ENCODE data around the gene ANP32A.
"Not testable (repeated sequence)": the region's sequence is repeated elsewhere in the genome, so short reads cannot be mapped to it uniquely, and the experiment has no call there.

ANP32A gene

DNA sequence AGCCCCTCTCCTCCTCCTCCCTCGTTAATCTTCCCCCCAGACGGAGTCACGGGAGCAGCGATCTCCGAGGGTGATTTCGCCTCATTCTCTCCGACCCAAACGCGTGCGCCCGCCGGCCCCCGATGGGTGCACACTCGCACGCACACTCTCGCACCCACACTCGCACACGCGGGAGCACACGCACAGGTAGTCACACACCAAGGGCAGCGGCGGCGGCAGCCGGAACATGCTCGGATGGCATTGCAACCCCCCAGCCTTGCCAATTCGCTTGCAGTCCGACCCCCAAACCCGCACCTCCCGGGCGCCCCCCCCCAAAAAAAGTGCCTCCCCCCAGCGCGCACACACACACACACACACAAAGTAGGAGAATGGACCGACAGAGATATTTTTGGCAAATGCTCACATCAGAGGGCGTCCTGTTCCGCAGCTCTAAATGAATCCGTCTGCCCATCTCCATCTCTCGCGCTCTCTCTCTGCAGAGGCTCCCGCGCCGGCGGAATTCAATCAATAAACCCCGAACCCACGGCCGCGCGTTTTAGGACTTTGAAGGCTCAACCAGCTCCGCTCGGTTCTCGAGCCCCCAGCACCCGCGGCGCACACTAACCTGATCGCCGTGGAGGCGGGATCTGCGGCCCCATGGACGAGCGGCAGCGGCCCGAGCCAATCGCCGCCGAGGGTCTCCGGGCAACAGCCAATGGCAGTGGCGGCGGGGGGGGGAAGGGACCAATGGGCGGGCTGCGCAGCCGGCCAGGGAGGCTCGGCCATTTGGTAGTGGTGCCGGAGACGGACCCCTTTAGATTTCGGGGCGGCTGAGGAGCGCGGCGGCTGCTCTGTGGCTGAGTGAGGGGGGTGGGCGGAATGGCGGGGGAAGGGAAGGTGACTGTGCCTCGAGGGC is at the start of gene ANP32A:
ANP32A (minus strand) TSS at position 601 of the 895 bp plus-strand sequence; CDS start at position 457, 144 bp downstream.
- DNase-seq (ENCODE audit: low read depth, low spot score), result peak; percentile 94

DNA sequence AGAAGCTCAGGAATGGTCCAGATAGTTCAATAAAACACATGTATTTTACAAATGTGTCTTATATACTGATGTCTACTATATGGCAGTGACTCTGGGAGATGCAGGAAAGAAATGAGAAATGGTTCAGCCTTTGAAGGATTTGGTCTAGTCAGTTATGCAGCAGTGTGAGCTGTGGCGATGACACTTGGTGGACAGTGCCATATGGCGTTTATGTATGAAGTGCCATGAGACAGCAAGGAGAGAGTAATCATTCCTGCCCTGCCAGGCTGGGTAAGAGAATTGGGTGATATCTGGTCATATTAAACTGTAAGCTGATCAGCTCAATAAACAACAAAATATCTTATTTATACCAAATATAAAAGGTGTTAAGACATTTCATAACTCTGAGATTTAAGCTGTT is 47.6 kb upstream of the ANP32A start:
- no peak for DNase-seq (ENCODE audit: low read depth, low spot score)

DNA sequence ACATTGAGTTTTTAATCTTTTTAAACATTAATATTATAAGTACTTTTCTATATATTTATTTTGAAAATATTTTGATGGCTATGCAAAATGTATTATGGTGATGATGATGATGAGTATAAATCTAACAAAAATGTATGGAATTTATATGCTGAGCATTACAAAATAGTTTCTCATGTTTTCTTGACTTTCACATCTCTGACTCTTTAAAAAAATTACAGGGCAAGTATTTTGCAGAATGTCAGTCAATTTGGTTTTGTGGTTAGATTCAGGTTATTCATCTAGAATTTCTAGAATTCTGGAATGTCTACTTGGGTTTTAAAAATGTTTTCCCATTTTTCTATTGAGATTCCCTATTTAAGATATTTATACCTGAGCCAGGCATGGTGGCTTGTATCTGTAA is 41.7 kb upstream of the ANP32A start:
- DNase-seq (ENCODE audit: low read depth, low spot score), result no peak

DNA sequence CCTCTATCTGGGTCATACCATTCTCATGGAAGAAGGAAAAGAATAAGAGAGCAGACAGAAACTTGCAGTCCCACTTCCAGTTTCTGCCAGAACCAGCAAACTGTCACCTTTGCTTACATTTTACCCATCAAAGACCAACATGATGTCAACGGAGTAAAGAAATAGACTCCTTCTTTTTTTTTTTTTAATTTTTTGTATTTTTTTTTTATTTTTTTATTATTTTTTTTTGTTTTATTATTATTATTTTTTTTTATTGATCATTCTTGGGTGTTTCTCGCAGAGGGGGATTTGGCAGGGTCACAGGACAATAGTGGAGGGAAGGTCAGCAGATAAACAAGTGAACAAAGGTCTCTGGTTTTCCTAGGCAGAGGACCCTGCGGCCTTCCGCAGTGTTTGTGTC is 38.0 kb upstream of the ANP32A start:
- DNase-seq (ENCODE audit: low read depth, low spot score), result not testable (repeated sequence)

DNA sequence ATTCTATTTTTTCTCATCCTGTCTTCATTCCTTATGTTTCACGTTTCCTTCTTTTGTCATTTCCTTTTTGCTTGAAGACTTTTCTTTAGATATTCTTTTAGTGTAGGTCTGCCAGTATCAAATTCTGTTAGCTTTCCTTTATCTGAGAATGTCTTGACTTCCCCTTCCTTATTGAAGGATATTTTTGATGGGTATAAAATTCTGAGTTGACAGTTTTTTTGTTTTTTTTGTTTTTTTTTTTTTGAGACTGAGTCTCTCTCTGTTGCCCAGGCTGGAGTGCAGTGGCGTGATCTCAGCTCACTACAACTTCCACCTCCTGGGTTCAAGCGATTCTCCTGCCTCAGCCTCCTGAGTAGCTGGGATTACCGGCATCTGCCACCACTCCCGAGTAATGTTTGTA is 36.7 kb upstream of the ANP32A start:
- DNase-seq (ENCODE audit: low read depth, low spot score), result not testable (repeated sequence)

DNA sequence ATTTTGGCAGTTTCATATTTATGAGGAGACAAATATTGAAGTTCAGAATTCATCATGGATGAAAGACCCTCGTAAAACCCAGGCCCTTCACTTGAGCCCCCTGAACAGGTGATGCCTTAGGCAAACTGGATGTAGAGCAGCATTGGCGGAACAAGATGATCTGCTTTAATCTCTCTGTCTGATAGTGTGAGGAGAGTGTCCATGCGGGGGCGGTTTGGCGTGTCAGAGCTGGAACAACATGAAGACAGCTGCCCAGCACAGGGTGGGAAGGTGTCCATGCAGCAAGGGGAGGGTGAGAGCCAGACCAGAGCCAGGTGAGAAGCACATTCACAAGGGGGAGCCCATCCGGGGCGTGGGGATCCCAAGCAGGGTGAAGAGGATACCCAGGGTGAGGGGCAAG is 31.8 kb upstream of the ANP32A start:
- DNase-seq (ENCODE audit: low read depth, low spot score), result peak; percentile 8

DNA sequence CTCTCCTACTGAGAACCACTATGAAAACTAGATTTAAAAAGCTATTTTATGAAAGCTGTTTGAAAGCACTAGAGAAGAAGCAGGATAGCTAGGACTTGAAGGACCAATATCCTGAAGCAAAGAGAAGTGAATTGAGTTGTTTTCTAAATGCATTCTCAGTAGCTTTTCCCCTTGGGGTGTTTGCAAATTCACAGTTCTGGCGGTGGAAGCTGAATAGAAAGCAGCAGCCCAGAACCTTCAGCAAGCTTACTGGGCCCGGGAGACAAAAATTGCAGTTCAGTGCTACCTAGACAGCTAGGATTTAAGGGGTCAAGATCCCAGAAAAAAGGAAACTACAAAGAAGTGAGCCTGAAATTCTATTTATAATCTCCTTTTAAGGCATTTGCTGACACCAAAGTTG is 31.3 kb upstream of the ANP32A start:
- peak; percentile 31 for DNase-seq (ENCODE audit: low read depth, low spot score)

DNA sequence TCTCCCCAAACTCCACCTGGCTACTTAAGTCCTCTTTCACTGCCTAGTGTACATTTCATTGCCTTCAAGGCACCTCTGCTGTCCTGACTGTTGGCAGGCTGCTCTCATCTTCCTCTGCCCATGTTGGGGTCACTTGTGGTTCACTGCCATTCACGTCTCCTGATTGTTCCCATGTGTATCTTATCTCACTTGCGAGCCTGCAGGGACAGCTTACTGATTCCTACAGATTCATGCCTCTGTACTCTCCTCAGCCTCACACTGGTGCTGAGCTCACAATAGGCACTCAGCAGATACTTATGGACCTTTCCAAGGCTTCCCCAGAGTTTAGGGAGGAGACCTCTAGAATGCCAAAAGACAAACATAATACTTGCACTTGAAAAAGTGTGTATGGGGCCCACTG is 28.8 kb upstream of the ANP32A start:
- DNase-seq (ENCODE audit: low read depth, low spot score), result no peak

DNA sequence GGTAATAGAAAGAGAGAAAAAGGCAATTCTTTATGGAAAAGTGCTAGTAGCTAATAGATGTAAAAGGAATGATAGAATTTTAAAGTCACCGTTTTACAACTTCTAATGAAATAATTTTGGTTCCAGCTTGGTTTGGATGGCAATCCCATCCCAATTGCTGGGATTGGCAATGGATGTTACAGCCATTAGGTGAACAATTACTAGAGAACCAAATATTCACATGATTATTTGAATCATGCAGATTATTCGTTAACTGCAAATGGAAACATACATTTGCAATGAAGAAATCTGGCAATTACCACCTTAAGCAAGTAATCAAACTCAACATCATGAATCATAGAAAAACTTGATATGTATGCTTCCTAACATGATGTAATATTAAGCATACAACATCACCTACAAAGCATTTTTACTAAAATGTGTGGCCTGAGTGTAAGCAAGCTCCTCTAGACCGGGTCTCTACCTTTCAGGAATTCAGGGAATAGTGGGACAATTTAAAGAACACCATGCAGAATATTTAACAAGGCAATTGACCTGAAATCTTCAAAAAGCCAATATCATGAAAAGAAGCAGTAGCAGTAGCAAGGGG is 26.2 kb upstream of the ANP32A start:
- no peak for DNase-seq (ENCODE audit: low read depth, low spot score)

DNA sequence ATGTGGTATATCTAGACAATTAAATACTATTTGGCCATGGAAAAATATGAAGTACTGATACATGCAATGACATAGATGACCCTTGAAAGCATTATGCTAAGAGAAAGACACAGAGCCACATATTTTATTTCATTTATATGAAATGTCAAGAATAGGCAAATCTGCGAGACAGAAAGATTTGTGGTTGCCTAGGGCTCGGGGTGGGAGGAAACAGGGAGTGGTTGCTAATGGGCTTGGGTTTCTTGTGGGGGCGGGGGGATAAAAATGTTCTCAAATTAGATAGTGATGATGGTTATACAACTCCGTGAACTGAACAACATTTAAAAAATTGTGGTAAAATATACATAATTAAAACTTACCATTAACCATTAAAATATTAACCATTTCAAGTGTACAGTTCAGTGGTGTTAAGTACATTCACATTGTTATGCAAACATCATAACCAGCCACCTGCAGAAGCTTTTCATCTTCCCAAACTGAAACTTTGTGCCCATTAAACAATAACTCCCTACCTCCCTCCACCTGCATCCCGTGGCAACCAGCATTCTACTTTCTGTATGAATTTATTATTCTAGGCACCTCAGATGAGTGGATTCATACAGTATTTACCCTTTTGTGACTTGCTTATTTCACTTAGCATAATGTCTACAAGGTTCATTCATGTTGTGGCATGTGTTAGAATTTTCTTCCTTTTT is 24.3 kb upstream of the ANP32A start:
- DNase-seq (ENCODE audit: low read depth, low spot score), result no peak

DNA sequence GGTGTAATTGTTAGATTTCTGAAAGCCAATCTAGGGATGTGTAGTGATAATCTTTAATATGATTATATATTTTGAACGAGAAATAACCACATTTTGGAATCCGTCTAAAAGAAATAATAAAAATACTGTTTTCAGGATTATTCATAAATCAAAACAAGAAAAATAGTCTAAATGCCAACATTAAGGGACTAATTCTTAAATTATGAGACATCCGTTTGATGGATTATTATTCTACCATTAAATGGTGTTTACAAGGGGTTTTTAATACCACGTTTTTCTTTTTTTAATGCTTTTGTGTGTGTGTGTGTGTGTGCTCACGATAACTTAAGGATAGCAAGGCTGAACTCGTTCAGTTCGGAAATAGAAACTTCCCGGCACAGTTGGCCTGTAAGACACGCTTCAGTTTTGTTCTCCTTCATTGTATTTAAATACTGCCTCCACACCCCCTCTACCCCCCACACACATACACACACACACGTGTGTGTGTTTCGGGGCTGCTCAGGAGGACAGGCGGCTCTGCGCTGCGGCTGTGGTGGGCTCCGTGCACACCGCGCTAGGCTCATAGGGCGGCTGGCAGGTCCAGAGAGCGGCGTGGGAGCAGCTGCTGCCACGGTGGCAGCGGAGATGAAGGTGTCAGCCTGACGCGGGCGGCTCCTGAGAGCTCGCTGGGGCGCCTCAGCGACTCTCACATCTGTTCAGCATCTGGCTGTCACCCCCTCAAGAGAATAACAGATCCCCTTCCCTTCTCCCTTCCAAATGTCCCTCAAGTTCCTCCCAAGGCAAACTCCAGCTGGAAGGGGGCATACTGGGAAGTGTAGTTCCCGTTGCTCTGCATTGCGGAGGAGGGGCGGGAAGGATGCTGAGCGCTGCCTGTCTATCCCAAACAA is 23.0 kb upstream of the ANP32A start:
- peak; percentile 75 for DNase-seq (ENCODE audit: low read depth, low spot score)

DNA sequence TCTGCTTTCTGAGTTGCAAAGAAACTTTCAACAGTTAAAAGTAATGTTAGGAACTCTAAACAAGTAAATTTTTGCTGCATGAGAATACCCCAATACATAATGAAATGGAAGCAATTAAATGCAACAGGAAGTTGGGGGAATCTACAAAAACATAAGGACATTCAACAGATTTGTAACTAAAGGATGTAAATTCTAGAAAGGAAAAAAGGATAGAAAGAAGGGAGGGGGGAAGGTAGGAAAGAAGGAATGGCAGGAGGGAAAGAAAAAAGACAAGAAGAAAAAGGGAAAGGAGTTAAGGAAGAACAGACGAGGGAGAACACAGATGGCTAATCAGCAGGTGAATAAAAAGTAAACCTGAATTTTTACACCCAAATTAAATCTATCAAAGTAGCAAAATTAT is 22.3 kb upstream of the ANP32A start:
- DNase-seq (ENCODE audit: low read depth, low spot score), result no peak

DNA sequence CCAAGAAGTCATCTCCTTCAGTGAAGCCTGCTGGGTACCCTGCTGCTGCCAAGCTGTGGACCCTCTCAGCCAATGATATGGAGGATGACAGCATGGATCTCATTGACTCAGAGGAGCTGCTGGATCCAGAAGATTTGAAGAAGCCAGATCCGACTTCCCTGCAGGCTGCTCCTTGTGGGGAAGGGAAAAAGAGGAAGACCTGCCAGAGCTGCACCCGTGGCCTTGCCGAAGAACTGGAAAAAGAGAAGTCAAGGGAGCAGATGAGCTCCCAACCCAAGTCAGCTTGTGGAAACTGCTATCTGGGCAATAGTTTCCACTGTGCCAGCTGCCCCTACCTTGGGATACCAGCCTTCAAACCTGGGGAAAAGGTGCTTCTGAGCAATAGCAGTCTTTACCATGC is 13.7 kb upstream of the ANP32A start:
- no peak for DNase-seq (ENCODE audit: low read depth, low spot score)

DNA sequence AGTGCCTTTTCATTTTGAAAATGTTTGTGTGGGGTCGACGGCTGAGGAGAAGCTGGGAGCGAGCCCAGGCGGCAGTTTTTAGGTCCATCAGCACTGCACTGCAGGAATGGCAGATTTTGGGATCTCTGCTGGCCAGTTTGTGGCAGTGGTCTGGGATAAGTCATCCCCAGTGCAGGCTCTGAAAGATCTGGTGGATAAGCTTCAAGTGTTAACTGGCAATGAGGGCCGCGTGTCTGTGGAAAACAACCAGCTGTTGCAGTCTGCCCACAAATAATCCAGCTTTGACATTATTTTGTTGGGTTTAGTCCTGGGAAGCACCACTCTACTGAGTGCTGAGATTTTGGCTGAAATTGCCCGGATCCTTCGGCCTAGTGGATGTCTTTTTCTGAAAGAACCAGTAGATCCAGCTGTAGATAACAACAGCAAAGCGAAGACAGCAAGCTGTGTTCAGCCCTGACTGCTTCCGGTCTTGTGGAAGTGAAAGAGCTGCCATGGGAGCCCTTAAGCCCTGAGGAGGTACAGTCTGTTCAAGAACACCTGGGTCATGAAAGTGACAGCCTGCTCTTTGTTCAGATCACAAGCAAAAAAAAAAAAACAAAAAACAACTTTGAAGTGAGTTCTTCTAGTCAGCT is 13.1 kb upstream of the ANP32A start:
- DNase-seq (ENCODE audit: low read depth, low spot score), result peak; percentile 14

DNA sequence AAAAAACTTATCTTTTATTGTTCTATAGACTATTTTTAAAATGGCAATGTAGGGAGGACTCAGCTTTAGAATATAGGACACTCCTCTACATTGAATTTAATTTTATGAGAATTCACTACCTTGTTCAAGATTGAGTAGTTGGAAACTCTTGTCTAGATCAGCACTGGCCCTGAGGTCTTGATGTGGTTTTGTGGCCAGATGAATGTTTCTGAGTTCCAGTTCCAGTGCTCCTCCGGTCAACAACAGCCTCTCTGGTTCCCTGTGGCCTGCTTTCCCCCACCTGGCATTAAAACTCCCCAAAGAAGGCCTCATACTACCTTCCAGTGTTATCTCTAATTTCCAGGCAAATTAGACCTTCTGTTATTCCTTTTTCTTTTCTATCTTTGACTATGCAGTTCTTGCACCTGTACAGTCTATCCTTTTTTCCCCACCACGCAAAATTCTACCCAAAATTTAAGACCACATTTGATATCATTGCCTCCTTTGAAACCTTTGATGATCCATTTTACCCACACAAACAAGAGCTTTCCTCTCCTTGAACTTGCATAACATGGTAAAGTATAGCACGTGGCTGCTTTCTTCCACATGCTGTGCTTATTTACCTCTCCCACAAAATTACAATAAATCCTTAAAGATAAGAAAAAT is 9.6 kb upstream of the ANP32A start:
- DNase-seq (ENCODE audit: low read depth, low spot score), result no peak

DNA sequence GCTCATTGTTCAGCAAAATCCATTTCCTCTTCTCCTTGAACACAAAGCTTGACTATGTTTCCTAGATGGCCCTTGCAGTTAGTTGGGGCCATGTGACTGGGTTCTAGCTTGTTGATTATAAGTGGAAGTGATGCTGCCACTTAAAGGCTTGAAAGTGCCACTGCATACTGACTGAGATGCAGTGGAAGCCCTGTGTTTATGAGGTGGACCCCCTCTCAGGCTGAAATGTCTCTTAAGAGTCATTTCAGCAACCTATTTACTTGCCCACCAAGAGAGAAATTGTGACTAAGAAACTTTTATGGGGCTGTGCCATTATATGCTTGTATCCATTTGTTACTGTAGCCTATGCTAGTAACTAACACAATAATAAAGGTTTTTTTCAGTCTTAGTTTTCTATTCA is 8.4 kb upstream of the ANP32A start:
- peak; percentile 27 for DNase-seq (ENCODE audit: low read depth, low spot score)

DNA sequence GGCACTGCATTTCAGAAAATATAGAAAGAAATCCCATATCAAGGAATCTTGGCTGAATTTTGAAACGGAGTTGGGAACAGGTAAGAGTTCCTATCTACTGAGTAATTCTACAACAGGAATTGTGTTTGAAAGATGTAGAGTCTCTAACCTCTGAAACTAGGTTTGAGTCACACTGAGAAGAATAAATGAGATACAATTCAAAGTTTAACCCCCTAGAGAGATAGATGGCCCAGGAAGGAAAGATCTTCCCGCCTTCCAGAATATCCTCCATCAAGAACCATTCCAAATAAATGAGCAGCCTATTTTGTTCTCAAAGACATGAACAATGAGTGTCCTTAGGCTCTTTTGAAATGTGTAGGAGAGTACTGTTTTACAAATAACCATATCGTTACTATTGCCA is 2.9 kb upstream of the ANP32A start:
- DNase-seq (ENCODE audit: low read depth, low spot score), result no peak

DNA sequence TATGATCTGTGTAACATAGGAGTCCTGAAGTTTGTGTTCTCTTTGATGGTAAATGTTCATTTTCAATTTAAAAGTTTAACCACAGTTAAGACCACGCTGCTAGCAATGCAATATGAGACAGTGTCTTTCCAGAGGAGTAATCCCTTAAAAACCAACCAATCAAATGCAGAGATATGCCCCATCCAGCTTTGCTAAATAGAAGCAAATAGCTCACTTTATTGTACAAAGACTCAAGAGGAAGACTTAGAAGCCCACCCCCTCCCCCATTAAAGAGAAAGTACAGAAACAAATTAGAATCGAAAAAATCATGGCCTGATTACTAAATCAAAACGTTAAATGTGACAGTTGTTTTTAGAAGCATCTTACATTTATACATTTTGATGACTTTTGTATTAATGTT is 2.1 kb upstream of the ANP32A start:
- DNase-seq (ENCODE audit: low read depth, low spot score), result no peak

DNA sequence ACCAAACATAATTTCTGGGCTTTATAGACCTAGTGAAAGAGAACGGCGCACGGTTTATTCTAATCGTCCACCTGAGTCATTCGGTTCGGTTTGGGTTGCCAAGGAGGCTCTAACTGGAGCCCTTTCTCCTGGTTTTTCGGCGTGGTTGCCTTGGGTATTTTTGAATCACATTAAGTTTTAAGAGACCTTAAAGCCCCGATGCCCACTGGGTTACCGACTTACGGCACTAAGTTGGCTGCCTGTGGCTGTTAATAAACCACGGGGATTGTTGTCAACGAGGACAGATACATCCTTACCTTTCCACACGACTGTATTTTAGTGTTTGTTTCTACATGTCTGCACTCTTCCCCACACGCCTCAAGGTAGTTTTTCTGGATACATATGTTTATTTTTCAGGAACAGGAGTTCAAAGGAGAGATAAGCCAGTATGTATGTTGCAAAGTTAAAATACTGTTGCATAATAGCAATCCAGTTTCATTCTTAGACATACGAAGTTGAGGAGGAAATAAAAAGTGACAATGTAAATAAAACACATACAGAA is 1.2 kb upstream of the ANP32A start:
- peak; percentile 14 for DNase-seq (ENCODE audit: low read depth, low spot score)

DNA sequence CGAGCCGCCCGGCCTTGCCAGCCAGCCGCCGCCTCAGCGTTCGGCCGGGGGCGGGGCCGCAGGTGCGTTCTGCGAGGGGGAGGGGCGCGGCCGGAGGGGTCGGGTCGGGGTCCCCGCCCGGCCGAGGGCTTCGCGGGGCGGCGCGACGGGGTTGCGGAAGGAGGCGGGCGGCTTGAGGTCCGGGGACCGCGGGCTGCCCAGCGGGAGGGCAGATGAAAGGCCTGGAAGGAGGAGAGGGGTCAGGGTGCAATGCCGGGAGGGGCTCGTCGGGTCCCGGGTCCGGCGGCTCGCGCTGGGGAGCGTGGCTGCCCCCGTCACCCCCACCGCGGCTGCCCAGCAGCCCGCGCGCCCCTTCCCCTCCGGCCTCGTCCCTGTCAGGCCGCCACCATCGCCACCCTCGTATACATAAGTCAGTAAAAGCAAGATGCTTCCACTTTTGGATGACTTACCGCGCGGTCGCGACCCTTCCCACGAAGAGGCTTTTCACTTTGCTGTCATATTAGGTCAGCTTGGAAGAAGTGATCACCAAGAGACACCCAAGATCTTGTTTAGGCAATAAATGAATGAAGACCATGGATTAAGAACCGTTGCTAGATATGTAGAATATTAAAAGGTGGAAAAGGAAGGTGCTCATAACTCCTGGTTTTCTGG is 620 bp upstream of the ANP32A start:
- DNase-seq (ENCODE audit: low read depth, low spot score), result no peak
